Measurements from ENCODE around the gene CACHD1. TPM values are rescaled to one million over a fixed set of nuclear protein-coding genes. Genes with fewer than 3 reads are reported as not detected.

The CACHD1 gene
- total RNA-seq, 2 experiments from 2014 or later, result not detected

DNA sequence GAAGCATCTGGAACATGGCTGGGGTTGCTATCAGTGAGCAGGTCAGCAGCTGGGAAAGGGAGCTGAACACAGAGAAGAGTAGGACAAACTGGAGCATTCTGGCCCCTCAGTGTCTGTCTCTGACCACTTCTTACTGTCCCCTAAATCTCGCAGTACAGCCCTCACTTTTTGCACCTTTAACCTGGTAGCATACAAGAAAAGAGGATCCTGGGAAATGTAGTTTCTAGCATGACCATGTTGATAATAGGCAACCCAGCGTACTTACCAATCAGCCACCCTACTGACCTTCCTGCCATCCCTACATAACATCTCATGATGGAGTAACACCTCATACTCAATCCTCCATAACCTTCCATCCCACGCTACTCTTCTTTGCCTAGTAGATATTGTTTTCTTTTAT lies 175.8 kb downstream of the CACHD1 start:
- CTCF ChIA-PET (ENCODE audit: unreplicated experiment), result no interaction called here
- no peaks in the 10 kb centered on the region for H3K4me1 ChIP-seq (ENCODE audit: insufficient read depth, low read length, poor library complexity, severe bottlenecking)
- no peak for TF ChIP-seq EZH2phosphoT487 (IDR thresholded peaks at IDR 0.05; ENCODE audit: borderline replicate concordance, low read depth, low read length)
- TF ChIP-seq, protein P1, sequence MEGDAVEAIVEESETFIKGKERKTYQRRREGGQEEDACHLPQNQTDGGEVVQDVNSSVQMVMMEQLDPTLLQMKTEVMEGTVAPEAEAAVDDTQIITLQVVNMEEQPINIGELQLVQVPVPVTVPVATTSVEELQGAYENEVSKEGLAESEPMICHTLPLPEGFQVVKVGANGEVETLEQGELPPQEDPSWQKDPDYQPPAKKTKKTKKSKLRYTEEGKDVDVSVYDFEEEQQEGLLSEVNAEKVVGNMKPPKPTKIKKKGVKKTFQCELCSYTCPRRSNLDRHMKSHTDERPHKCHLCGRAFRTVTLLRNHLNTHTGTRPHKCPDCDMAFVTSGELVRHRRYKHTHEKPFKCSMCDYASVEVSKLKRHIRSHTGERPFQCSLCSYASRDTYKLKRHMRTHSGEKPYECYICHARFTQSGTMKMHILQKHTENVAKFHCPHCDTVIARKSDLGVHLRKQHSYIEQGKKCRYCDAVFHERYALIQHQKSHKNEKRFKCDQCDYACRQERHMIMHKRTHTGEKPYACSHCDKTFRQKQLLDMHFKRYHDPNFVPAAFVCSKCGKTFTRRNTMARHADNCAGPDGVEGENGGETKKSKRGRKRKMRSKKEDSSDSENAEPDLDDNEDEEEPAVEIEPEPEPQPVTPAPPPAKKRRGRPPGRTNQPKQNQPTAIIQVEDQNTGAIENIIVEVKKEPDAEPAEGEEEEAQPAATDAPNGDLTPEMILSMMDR (conservative IDR thresholded peaks at IDR 0.05; ENCODE audit: low read length), result no peak
- H3K9me3 ChIP-seq (ENCODE audit: low read length), result no peaks in the 10 kb centered on the region
- no peak overlapping the region for H3K27ac ChIP-seq (ENCODE audit: low read depth, low read length, poor library complexity, severe bottlenecking)
- no peaks in the 10 kb centered on the region for H3K36me3 ChIP-seq (ENCODE audit: insufficient read depth, low read length)
- no peak overlapping the region for H3K4me2 ChIP-seq (ENCODE audit: low read length)
- no TSS peak for BruUV-seq (replicated peaks)
- H3K9me2 ChIP-seq (ENCODE audit: insufficient read depth, low read length), result no peaks in the 10 kb centered on the region
- intact Hi-C loops (cut with micrococcal nuclease; ENCODE audit: unreplicated experiment), result no loop called here
- no peaks in the 10 kb centered on the region for H3K79me2 ChIP-seq (ENCODE audit: insufficient read depth, low read depth, low read length)
- no peaks in the 10 kb centered on the region for H4K20me1 ChIP-seq (ENCODE audit: insufficient read depth, low read length)
- POLR2A ChIA-PET, result no interaction called here
- no peak for DNase-seq (ENCODE audit: low spot score)
- H3K4me3 ChIP-seq (ENCODE audit: low read depth, low read length, poor library complexity, severe bottlenecking), result no peak overlapping the region
- no peak overlapping the region for H2AFZ ChIP-seq (ENCODE audit: low read length)

DNA sequence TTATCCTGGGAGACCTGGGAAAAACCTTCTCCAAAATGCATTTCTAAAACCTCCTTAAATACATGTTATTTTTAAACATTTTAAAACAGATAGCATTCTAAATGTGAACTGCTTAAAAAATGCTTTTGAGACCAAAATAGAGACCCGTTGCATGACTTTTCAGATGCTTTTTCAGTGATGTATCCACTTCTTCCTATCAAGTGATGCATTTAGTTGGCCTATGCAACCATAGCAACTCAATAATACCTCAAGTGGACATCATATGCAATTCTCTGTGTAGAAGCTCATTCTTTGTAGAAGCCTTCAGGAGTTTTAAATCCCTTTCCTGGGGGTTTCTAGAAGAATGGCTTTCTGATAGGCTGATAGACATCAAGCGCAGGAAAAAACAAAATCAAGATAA lies 180.5 kb downstream of the CACHD1 start:
- no peaks in the 10 kb centered on the region for H4K20me1 ChIP-seq (ENCODE audit: insufficient read depth, low read length)
- POLR2A ChIA-PET, result no interaction called here
- CTCF ChIA-PET (ENCODE audit: unreplicated experiment), result no interaction called here
- H3K4me1 ChIP-seq (ENCODE audit: insufficient read depth, low read length, poor library complexity, severe bottlenecking), result no peaks in the 10 kb centered on the region
- H2AFZ ChIP-seq (ENCODE audit: low read length), result no peak overlapping the region
- no peak for DNase-seq (ENCODE audit: low spot score)
- intact Hi-C loops (cut with micrococcal nuclease; ENCODE audit: unreplicated experiment), result no loop called here
- TF ChIP-seq EZH2phosphoT487 (IDR thresholded peaks at IDR 0.05; ENCODE audit: borderline replicate concordance, low read depth, low read length), result no peak
- TF ChIP-seq, protein P1 (conservative IDR thresholded peaks at IDR 0.05; ENCODE audit: low read length), result no peak
- H3K36me3 ChIP-seq (ENCODE audit: insufficient read depth, low read length), result no peaks in the 10 kb centered on the region
- H3K79me2 ChIP-seq (ENCODE audit: insufficient read depth, low read depth, low read length), result no peaks in the 10 kb centered on the region
- H3K9me3 ChIP-seq (ENCODE audit: low read length), result no peaks in the 10 kb centered on the region
- H3K4me3 ChIP-seq (ENCODE audit: low read depth, low read length, poor library complexity, severe bottlenecking), result no peak overlapping the region
- no peaks in the 10 kb centered on the region for H3K9me2 ChIP-seq (ENCODE audit: insufficient read depth, low read length)
- H3K4me2 ChIP-seq (ENCODE audit: low read length), result no peak overlapping the region
- no peak overlapping the region for H3K27ac ChIP-seq (ENCODE audit: low read depth, low read length, poor library complexity, severe bottlenecking)
- BruUV-seq (replicated peaks), result no TSS peak

DNA sequence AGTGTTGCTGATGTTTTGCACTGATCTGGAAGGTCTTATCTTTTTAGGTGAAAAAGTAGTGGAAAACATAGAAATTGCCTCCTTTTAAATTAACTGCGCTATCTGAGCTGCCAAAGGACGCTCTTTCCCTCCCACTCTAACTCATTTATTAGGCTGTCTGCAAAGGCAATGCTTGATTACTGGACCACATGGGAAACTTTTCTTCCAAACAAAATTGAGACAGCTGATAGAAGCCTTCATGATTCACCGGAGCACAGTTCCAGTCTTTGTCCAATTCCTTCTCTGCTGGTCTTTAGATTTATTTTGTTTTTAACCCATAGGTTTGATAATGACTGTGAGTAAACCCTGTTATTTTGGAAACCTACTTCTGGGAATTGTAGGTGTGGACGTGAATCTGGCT lies 181.9 kb downstream of the CACHD1 start:
- Histone ChIP-seq H3K4me1 (ENCODE audit: insufficient read depth, low read length, poor library complexity, severe bottlenecking) (no peaks in the 10 kb centered on the region), H2AFZ (ENCODE audit: low read length) (no peak overlapping the region), H3K4me3 (ENCODE audit: low read depth, low read length, poor library complexity, severe bottlenecking) (no peak overlapping the region), H3K4me2 (ENCODE audit: low read length) (no peak overlapping the region), H3K79me2 (ENCODE audit: insufficient read depth, low read depth, low read length) (no peaks in the 10 kb centered on the region), H3K9me2 (ENCODE audit: insufficient read depth, low read length) (no peaks in the 10 kb centered on the region), H3K27ac (ENCODE audit: low read depth, low read length, poor library complexity, severe bottlenecking) (no peak overlapping the region), H3K9me3 (ENCODE audit: low read length) (no peaks in the 10 kb centered on the region), H4K20me1 (ENCODE audit: insufficient read depth, low read length) (no peaks in the 10 kb centered on the region), H3K36me3 (ENCODE audit: insufficient read depth, low read length) (no peaks in the 10 kb centered on the region)
- ChIA-PET CTCF (ENCODE audit: unreplicated experiment) (no interaction called here), POLR2A (no interaction called here)
- intact Hi-C loops (cut with micrococcal nuclease; ENCODE audit: unreplicated experiment), result no loop called here
- DNase-seq (ENCODE audit: low spot score), result no peak
- no TSS peak for BruUV-seq (replicated peaks)
- TF ChIP-seq EZH2phosphoT487 (IDR thresholded peaks at IDR 0.05; ENCODE audit: borderline replicate concordance, low read depth, low read length), result no peak
- TF ChIP-seq, protein P1 (conservative IDR thresholded peaks at IDR 0.05; ENCODE audit: low read length), result no peak
